ENCODE results near the gene RHEBL1. TPM values are rescaled to one million over a fixed set of nuclear protein-coding genes. Genes with fewer than 3 reads are reported as not detected.

RHEBL1 gene
- total RNA-seq, 4 donors from 2014 or later = not detected

- WGBS, 2 donors (ENCODE audit: low coverage in 1 of 2) = 88 to 100% methylated on average over 7 to 18 of the region's 18 CpGs
- Histone ChIP-seq H3K4me3 (no peak overlapping the region), H3K27ac (no peak overlapping the region), H3K4me1 (no peaks in the 10 kb centered on the region), H3K9me3 (no peaks in the 10 kb centered on the region), H3K36me3 (peaks cover 0 to 96% (median 51%) of the 10 kb centered on the region in 4 donors), H3K27me3 (no peaks in the 10 kb centered on the region)
- intact Hi-C loops (cut with DNase I; ENCODE audit: low total_unique reads) = no loop called here
- no peak for TF ChIP-seq POLR2AphosphoS5 (IDR thresholded peaks at IDR 0.05)
- TF ChIP-seq EP300 (IDR thresholded peaks at IDR 0.05; ENCODE audit: low read depth) = no peak
- TF ChIP-seq CTCF (IDR thresholded peaks at IDR 0.05) = no peak
- no peak for TF ChIP-seq POLR2A (IDR thresholded peaks at IDR 0.05)
- in situ Hi-C loops (cut with MboI; ENCODE audit: low pct_ligation_motif_present in 1 of 4, low pct_unique_long_range_greater_than_20kb in 1 of 4, low sequenced_read_pairs in 3 of 4) = no loop called here
- no peak for DNase-seq
Measured at GRCh38 chr12:49041881-49042484, 27.8 kb downstream of the RHEBL1 start.

GRCh38 chr12:49041036-49041880 lies 28.5 kb downstream of the RHEBL1 start:
- DNase-seq = no peak
- no peaks in the 10 kb centered on the region for H3K9me3 ChIP-seq
- 90 to 94% methylated on average over 2 to 30 of the region's 31 CpGs for WGBS, 2 donors (ENCODE audit: low coverage in 1 of 2)
- no peak overlapping the region for H3K4me3 ChIP-seq
- intact Hi-C loops (cut with DNase I; ENCODE audit: low total_unique reads) (no loop called here), in situ Hi-C loops (cut with MboI; ENCODE audit: low pct_ligation_motif_present in 1 of 4, low pct_unique_long_range_greater_than_20kb in 1 of 4, low sequenced_read_pairs in 3 of 4) (no loop called here)
- TF ChIP-seq CTCF (IDR thresholded peaks at IDR 0.05) (no peak), POLR2A (IDR thresholded peaks at IDR 0.05) (no peak), POLR2AphosphoS5 (IDR thresholded peaks at IDR 0.05) (no peak), EP300 (IDR thresholded peaks at IDR 0.05; ENCODE audit: low read depth) (no peak)
- no peak overlapping the region for H3K27ac ChIP-seq
- no peaks in the 10 kb centered on the region for H3K4me1 ChIP-seq
- no peaks in the 10 kb centered on the region for H3K27me3 ChIP-seq
- peaks cover 0 to 89% (median 51%) of the 10 kb centered on the region in 4 donors for H3K36me3 ChIP-seq

- no peak overlapping the region for H3K4me3 ChIP-seq
- no peak for DNase-seq
- H3K27ac ChIP-seq = no peak overlapping the region
- intact Hi-C loops (cut with DNase I; ENCODE audit: low total_unique reads) (no loop called here), in situ Hi-C loops (cut with MboI; ENCODE audit: low pct_ligation_motif_present in 1 of 4, low pct_unique_long_range_greater_than_20kb in 1 of 4, low sequenced_read_pairs in 3 of 4) (no loop called here)
- no peak for TF ChIP-seq POLR2AphosphoS5 (IDR thresholded peaks at IDR 0.05)
- no peak for TF ChIP-seq POLR2A (IDR thresholded peaks at IDR 0.05)
- no peak for TF ChIP-seq EP300 (IDR thresholded peaks at IDR 0.05; ENCODE audit: low read depth)
- TF ChIP-seq CTCF (IDR thresholded peaks at IDR 0.05) = no peak
- H3K36me3 ChIP-seq = peaks cover 0 to 81% (median 48%) of the 10 kb centered on the region in 4 donors
- H3K27me3 ChIP-seq = no peaks in the 10 kb centered on the region
- no peaks in the 10 kb centered on the region for H3K9me3 ChIP-seq
- 95 to 97% methylated on average over 10 to 14 of the region's 14 CpGs for WGBS, 2 donors (ENCODE audit: low coverage in 1 of 2)
- H3K4me1 ChIP-seq = no peaks in the 10 kb centered on the region
Measured at GRCh38 chr12:49040364-49040855, 29.4 kb downstream of the RHEBL1 start.

All from transverse colon (tissue), 4 donors.